Left cardiac atrium (tissue), 4 donors: Measurements from ENCODE around the gene CDC25B. TPM values are rescaled to one million over a fixed set of nuclear protein-coding genes. Genes with fewer than 3 reads are reported as not detected.

Experiments used
- ATAC-seq, 2 donors: fragments of 200-7000 bp; cut with Tn5 transposase; one replicate each; pipeline ENCODE4 v1.9.1; 2020; ENCODE audit warnings: mild to moderate bottlenecking in 2 of 2, moderate library complexity in 2 of 2
- DNase-seq: peaks from one replicate; pipeline ENCODE4 v3.0.0-alpha.2; 2020
- intact Hi-C, 2 donors: fragments of 100-400 bp; cut with DNase I; formaldehyde crosslinking; loops; one replicate each; pipeline versions ENCODE4 v1.14.1 to v1.15.1; 2022 to 2023
- total RNA-seq, 2 donors: library from RNA; stranded (reverse); fragmentation: NEBNext Ultra II Directional; extraction: Animal tissue kit (Norgen Biotek cat#: 25700); gene quantifications; one replicate each; pipeline ENCODE4 v1.2.1, GENCODE V29; 2021
- donor health status: DM: no; HTN: yes; CAD: no.
- donor health status: DM: no; HTN: yes; CAD: no; lungs with severe emphysema.
- donor health status: DM: yes; HTN: yes; CAD: no.
- donor health status: Dilated cardiomyopathy.

The CDC25B gene
- total RNA-seq, 2 donors from 2014 or later, result 13.8 to 16.6 TPM

DNA sequence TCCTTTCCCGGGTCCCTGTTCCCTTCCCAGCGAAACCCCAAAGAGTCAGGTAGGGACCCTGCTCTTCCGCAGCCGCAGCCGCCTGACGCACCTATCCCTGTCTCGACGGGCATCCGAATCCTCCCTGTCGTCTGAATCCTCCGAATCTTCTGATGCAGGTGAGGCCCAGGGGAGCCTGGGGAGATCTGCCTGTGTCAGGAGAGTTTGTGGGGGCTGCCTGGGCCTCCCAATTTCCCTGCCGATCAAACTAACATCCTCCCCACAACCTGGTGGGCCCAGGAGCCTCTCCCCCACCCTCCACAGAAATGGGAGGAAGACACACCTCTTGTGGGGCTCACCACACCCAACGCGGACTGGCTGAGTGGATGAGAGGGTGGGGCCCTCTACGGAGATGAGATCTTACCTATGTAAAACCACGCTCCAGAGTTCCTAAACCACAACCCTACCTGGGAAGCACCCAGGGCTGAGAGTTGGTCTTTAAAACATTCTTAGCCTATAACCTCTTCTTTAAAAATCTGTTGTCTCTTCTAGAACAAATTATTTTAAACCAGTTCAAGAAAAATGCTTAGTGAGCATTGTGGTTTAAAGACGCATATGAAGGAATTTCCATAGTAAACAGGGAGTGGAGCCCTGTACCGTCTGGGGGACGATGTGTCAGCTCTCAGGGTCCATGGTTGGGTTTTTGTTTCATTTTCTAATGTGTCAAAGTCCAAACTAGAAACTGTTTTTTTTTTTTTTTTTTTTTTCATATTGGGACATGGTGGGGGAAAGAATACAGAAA lies 1.7 kb downstream of the CDC25B start:
- DNase-seq (no peak), ATAC-seq (no peak)
- intact Hi-C loops, result no loop called here

DNA sequence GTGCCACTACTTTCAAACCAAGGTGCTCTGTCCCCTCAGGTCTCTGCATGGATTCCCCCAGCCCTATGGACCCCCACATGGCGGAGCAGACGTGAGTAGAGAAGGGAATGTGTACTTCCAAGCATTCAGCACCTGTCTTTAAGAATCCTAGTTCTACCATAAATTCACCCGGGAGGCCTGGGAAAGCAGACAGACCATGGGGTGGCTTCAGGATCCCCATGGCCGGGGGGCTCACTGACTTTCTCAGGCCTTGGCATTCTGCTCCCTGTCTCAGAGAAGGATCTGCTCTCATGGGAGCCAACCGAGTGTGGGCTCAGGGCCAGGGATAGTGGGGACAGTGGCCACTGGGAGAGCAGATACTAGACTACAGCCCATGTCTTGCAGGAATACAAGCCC lies 2.3 kb downstream of the CDC25B start:
- intact Hi-C loops, result no loop called here
- DNase-seq (no peak), ATAC-seq (no peak)

DNA sequence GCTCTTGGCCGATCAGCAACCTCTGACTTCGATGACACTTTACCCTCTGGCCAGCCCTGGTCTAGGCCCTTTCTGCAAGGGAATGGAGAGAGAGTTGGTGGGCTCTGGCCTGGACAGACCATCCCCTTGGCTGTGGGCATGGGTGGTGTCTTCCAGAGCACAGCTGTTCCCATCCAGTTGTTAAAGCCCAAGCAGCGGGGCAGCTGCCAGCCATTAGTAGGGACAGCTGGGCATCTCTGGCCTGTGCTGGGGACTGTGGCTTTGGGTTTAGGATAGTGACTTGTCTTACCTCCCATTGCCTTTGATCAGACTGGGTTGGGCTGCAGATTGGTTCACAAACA lies 2.8 kb downstream of the CDC25B start:
- ATAC-seq, result no peak
- intact Hi-C loops, result no loop called here
- DNase-seq, result no peak

DNA sequence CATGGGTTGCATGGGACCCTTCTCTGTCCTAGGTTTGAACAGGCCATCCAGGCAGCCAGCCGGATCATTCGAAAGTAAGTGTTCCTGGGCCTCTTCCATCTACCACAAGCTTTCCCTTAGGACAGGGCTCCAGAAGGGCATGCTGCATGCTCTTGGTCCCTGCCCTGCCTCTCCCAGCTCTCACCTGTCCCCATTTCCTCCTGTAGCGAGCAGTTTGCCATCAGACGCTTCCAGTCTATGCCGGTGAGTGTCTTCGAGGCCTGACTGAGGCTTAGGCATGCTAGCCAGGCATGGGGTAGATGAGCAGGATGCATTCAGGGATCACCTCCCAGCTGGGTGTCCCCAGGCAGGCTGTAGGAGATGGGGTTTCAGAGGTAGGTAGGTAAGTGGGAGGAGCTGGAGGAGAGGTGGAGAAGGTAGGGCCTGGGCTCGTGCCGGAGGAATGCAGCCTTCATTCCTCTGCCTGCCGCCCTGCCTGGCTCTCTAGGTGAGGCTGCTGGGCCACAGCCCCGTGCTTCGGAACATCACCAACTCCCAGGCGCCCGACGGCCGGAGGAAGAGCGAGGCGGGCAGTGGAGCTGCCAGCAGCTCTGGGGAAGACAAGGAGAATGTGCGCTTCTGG lies 4.3 kb downstream of the CDC25B start:
- DNase-seq (peak; percentile 14), ATAC-seq (no peak)
- intact Hi-C loops, result no loop called here

DNA sequence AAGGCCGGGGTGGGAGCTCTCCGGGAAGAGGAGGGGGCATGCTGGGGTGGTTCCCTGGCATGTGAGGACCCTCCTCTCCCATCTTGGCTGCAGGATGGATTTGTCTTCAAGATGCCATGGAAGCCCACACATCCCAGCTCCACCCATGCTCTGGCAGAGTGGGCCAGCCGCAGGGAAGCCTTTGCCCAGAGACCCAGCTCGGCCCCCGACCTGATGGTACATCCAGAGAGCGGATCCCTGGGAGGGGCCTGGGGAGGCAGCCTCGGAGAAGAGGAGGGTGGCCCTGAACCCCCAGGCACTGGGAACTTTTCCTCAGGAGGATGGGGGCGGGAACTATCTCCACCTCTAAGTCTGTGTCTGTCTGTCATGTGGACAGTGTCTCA lies 4.8 kb downstream of the CDC25B start:
- DNase-seq (peak; percentile 14), ATAC-seq (no peak)
- intact Hi-C loops, result no loop called here

DNA sequence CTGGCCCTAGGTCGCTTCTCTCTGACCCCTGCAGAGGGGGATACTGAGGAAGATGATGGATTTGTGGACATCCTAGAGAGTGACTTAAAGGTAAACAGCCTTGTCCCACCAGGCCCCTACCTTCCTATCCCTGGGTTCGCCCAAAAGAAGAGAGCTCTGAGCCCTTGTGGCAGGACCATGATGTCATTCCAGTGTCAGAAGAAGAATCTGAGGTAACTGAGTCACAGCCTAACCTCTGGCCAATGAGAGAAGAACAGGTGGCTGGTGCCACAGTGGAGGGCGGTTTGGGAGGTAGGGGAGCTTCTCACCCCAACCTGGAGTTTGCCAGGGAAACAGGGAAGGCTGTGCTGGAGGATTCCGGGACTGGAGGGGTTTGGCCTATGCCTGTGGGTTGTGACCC lies 5.2 kb downstream of the CDC25B start:
- no peak for DNase-seq
- intact Hi-C loops, result no loop called here
- ATAC-seq, result no peak

DNA sequence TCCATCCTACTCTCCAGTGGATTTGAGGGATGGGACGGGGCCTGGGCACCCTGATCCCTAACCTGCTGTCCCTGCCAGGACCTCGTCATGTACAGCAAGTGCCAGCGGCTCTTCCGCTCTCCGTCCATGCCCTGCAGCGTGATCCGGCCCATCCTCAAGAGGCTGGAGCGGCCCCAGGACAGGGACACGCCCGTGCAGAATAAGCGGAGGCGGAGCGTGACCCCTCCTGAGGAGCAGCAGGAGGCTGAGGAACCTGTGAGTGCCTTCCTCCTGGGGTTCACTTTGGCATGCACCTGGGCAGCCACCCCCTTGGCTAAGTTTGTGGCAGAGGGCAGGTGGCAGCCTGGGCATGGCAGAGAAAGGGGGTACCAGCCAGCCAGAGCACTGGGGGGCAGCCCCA lies 5.7 kb downstream of the CDC25B start:
- intact Hi-C loops, result no loop called here
- DNase-seq (no peak), ATAC-seq (no peak)

DNA sequence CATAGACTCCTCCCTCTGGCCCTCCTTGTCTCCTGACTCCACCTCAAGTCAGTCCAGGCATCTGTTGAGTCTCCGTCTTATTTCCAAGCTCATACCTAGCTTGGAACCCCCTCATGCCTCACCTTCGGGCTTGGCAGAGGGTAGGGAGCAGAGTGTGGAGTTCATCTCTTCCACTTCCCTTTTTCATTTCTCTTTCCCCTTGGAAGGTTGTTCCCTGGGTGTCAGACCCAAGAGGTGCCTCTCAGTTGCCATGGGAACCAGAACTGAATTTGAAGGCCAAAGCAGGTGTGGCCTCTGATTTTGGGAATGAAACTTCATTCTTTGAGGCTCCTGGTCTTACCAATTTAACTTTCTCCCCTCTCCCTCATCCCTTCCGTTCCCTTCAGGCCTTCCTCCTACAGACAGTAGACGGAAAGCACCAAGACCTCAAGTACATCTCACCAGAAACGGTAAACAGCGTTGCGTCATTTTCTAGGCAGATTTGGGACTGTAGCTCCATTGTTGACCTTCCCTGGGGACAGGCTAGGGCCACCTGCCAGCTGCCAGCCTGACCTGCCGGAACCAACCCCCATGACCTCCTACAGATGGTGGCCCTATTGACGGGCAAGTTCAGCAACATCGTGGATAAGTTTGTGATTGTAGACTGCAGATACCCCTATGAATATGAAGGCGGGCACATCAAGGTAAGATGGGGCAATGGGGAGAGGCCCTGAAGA lies 6.6 kb downstream of the CDC25B start:
- intact Hi-C loops, result no loop called here
- ATAC-seq (no peak), DNase-seq (no peak)

DNA sequence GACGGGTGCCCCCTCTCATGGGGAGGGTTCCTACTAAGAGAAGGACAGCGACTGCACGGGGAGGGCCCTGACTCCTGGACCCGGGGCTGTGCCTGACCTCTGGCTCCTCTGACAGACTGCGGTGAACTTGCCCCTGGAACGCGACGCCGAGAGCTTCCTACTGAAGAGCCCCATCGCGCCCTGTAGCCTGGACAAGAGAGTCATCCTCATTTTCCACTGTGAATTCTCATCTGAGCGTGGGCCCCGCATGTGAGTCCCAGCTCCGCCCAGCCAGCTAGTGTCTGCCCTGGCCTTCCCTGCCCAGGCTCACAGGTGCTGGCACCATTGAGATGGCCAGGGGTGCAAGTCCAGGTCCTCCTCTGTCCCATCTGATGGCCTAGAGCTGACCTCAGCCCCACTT lies 7.2 kb downstream of the CDC25B start:
- no peak for ATAC-seq
- DNase-seq, result peak; percentile 19
- intact Hi-C loops, result no loop called here

DNA sequence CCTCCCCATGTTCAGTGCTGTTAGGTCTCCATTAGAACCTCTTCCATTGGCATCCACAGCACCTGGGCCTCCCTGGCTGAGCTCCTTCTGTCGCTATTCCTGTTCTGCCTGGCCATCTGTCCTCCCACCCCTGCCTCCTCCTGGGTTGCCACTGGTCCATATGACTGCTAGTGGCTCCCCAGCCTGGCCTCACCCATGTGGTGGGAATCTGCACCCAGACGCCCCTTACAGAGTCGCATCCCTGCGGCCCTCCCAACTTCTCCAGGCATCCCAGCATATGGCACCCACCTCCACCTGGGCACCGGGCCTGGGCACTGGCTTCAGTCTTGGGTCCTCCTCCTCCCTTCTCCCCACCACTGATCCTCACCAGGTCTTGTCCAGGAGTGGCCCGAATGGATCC lies 7.7 kb downstream of the CDC25B start:
- intact Hi-C loops, result no loop called here
- peak; percentile 19 for DNase-seq
- ATAC-seq, result no peak

DNA sequence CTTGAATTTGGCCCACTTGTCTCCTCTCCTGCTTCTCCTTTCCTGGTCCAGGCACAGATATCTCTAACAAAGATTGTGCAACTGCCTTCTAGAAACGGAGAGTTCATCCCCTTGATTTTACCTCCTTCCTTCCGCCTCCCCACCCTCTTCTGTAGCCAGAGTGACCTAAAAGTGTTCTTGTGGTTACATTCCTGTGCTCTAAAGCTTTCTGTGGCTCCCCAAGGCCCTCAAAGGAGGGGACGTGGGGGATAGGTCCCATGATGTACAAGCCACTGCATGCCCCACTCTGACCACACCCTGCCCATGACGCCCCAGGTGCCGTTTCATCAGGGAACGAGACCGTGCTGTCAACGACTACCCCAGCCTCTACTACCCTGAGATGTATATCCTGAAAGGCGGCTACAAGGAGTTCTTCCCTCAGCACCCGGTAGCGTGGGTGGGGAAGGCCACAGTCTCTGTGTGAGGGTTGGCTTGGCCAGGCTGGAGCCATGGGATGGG lies 8.2 kb downstream of the CDC25B start:
- ATAC-seq, result no peak
- no peak for DNase-seq
- intact Hi-C loops, result no loop called here

DNA sequence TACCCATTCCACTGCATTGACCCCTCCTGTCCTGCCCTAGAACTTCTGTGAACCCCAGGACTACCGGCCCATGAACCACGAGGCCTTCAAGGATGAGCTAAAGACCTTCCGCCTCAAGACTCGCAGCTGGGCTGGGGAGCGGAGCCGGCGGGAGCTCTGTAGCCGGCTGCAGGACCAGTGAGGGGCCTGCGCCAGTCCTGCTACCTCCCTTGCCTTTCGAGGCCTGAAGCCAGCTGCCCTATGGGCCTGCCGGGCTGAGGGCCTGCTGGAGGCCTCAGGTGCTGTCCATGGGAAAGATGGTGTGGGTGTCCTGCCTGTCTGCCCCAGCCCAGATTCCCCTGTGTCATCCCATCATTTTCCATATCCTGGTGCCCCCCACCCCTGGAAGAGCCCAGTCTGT lies 8.7 kb downstream of the CDC25B start:
- no peak for ATAC-seq
- intact Hi-C loops, result no loop called here

DNA sequence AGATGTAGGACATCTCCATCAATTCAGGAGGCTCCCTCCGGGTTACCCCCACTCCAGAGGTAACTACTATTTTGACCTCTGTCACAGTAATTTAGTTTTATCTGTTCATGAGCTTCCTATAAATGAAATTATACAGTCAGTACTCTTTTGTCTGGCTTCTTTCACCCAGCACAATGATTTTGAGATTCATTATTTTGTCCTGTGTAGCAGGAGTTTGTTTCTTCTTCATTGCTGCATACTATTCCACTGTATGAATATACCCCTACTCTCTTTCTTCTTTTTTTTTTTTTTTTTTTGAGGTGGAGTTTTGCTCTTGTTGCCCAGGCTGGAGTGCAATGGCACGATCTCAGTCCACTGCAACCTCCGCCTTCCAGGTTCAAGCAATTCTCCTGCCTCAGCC lies 12.4 kb downstream of the CDC25B start:
- no peak for DNase-seq
- intact Hi-C loops, result no loop called here
- no peak for ATAC-seq

More for the DNA sequence above, 8.7 kb downstream of the CDC25B start:
- DNase-seq, result peak; percentile 13

DNA sequence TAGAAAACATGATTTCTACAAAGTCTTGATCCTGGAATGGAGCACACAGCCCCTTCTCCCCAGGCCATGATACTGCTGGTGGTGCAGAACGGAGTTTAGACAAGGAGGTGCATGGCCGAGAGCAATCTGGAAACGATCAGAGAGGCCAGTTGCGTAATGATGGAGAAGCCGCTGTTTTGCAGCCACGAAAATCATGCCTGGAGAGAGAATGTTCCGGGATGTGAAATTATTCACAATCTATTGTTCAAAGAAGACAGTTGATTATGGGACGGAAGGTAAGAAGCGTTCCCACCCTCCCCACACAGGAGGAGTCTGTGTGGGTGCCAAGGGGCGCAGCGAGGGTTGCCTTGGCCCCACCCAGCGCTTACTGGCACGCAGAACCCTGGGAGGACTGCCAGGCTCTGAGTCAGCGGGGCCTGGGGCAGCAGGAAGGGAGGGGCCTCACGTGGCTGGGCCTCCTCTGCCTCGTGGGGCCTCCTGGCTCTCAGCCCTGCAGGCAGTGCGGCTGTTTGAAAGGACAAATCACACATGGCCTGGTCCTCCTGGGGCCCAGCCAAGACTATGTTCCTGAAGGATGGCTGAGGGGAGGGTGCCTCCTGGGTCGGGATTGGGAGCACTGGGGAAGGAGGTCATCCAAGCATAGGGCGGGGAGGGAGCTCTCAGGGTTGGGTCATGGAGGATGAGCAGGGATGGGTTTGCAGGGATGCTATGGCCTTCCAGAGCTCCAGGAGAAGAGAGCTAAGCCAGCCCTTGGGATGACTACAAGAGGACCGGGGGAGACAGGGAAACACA lies 15.6 kb downstream of the CDC25B start:
- DNase-seq, result peak; percentile 98
- peak; percentile 91 to 92 for ATAC-seq
- intact Hi-C loops, result no loop called here

DNA sequence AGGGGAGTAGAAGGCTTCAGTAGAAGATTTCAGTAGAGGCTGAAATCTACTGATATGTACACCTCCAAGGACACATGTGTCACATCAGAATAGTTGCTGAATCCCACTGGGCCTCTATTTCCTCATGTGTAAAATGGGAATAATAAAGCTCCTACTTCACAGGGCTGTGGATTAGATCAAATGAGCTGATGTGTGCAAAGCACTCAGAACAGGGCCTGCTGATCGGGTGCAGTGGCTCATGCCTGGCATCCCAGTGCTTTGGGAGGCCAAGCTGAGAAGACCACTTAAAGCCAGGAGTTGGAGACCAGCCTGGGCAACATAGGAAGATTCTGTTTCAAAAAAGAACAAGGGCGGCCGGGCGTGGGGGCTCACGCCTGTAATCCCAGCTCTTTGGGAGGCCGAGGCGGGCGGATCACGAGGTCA lies 16.2 kb downstream of the CDC25B start:
- DNase-seq, result no peak
- no peak for ATAC-seq
- intact Hi-C loops, result no loop called here

DNA sequence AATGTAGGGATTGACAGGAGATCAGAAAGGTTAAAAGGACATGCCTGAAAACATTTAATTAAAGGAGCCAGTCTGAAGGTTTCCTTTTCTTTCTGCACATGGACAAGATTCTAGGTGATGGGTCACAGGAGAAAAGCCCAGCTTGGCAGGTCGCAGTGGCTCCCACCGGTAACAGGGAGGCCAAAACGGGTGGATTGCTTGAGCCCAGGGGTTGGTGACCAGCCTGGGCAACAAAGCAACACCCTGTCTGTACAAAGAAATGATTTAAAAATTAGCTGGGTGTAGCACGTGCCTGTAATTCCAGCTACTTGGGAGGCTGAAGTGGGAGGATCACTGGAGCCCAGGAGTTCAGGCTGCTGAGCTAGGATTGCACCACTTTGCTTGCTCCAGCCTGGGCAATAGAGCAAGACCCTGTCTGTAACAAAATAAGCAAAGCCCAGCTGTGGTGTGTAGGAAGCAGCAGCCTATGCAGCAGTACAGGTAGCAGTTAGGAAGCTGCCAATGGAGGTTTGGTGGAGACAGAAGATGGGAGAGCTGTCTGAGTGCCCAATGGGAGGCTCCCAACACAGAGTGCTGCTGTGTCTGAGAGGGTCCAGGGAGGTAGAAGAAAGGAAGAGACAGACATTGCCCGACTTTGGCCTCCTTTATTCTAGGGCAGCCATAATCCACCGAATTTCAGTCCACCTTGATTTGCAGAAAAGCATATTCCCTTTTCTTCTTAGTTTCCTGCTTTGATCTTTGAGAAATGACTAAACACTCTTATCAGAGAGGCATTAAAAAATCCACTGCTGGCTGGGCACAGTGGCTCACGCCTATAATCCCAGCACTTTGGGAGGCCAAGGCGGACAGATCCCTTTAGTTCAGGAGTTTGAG lies 17.1 kb downstream of the CDC25B start:
- intact Hi-C loops, result no loop called here
- ATAC-seq (no peak), DNase-seq (no peak)

DNA sequence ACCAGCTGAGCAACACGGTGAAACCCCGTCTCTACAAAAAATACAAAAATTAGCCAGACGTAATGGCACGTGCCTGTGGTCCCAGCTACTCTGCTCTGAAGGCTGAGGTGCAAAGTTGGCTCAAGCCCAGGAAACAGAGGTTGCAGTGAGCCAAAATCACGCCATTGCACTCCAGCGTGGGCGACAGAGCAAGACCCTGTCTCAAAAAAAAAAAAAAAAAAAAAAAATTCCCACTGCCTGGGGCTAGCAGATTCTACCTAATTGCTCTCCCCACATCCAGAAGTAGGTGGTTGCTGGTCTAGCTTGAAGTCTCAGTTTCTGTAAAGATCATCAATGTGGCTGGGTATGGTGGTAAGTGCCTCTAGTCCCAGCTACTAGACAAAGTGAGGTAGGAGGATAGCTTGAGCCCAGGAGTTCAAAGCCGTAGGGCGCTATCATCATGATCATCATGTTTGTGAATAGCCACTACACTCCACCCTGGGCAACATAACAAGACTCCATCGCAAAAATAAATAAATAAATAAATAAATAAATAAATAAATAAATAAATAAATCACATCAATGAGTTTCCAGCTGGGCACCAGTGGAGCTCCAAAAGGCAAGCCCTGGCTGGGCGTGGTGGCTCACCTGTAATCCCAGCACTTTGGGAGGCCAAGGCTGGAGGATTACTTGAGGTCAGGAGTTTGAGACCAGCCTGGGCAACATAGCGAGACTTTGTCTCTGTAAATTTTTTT lies 17.9 kb downstream of the CDC25B start:
- ATAC-seq (no peak), DNase-seq (no peak)
- intact Hi-C loops, result no loop called here

DNA sequence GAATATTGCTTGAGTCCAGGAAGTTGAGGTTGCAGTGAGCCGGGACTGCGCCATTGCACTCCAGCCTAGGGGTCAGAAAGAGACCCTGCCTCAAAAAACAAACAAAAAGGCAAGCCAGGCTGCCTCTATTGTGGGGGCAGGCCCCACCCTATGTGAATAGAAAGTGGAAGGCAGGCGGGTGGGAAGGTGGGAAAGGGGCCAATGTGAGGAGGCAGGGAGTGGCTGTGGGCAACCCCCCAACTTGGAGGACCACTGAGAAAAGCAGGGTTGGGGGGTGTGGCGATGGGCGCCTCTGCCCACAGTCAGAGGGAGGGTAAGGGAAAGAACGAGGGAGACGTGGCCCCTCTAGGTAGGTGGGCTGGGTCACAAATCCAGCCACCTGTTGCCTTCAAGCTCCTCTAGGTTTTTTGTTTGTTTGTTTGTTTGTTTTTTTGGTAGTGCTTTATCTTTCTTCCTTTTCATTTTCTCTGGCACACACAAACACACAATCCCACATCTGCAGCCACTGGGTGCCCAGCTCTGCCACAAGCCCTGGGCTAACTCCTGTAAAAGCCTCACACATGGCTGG lies 18.9 kb downstream of the CDC25B start:
- intact Hi-C loops, result no loop called here
- no peak for ATAC-seq
- no peak for DNase-seq
